Neural crest cell (in vitro differentiated cells): ENCODE measurements around the gene ADD1. TPM values are rescaled to one million over a fixed set of nuclear protein-coding genes. Genes with fewer than 3 reads are reported as not detected.

Experiments used
- DNase-seq: peaks from one replicate; pipeline ENCODE4 v3.0.0; 2021; ENCODE audit warnings: low read depth, mixed read lengths, low spot score
- H3K27ac Mint-ChIP-seq: one replicate; pipeline ENCODE4 v1.8.0; 2021; ENCODE audit warnings: mild to moderate bottlenecking, mixed read lengths; ENCODE audit not compliant: unreplicated experiment
- H3K27me3 Mint-ChIP-seq: 2 replicates; pipeline ENCODE4 v1.8.0; 2021; ENCODE audit warnings: low read depth, mild to moderate bottlenecking, mixed read lengths
- H3K36me3 Mint-ChIP-seq: 2 replicates; pipeline ENCODE4 v1.8.0; 2021; ENCODE audit warnings: low read depth, mild to moderate bottlenecking, mixed read lengths
- H3K4me1 Mint-ChIP-seq: 2 replicates; pipeline ENCODE4 v1.8.0; 2021; ENCODE audit warnings: mixed read lengths
- H3K4me3 Mint-ChIP-seq: one replicate; pipeline ENCODE4 v1.8.0; 2021; ENCODE audit warnings: mild to moderate bottlenecking, mixed read lengths
- H3K9me3 Mint-ChIP-seq: 2 replicates; pipeline ENCODE4 v1.8.0; 2021; ENCODE audit warnings: mixed read lengths
- total RNA-seq: library from RNA; stranded (reverse); gene quantifications from 2 replicates; pipeline ENCODE4 v1.2.1, GENCODE V29; 2021
- TF ChIP-seq, protein P1 (sequence below): fragments of 200-600 bp; sonication (generic); conservative IDR thresholded peaks from 2 replicates; pipeline ENCODE4 v1.5.0; 2021; ENCODE audit warnings: antibody characterized with exemption, mild to moderate bottlenecking

Gene ADD1
- total RNA-seq, 1 donor from 2014 or later, result 230 TPM

- Mint-ChIP-seq H3K36me3 (no peaks in the 10 kb centered on the region), H3K9me3 (no peaks in the 10 kb centered on the region)
- DNase-seq, result no peak
Observed at GRCh38 chr4:2796849-2797544, 46.6 kb upstream of the ADD1 start.

GRCh38 chr4:2797545-2798305, 45.9 kb upstream of the ADD1 start:
- Mint-ChIP-seq H3K27me3 (peaks cover 13% of the 10 kb centered on the region), H3K4me3 (no peak overlapping the region), H3K9me3 (no peaks in the 10 kb centered on the region), H3K4me1 (peaks cover 19% of the 10 kb centered on the region), H3K36me3 (no peaks in the 10 kb centered on the region), H3K27ac (no peak overlapping the region)
- DNase-seq, result no peak
- TF ChIP-seq, protein P1, sequence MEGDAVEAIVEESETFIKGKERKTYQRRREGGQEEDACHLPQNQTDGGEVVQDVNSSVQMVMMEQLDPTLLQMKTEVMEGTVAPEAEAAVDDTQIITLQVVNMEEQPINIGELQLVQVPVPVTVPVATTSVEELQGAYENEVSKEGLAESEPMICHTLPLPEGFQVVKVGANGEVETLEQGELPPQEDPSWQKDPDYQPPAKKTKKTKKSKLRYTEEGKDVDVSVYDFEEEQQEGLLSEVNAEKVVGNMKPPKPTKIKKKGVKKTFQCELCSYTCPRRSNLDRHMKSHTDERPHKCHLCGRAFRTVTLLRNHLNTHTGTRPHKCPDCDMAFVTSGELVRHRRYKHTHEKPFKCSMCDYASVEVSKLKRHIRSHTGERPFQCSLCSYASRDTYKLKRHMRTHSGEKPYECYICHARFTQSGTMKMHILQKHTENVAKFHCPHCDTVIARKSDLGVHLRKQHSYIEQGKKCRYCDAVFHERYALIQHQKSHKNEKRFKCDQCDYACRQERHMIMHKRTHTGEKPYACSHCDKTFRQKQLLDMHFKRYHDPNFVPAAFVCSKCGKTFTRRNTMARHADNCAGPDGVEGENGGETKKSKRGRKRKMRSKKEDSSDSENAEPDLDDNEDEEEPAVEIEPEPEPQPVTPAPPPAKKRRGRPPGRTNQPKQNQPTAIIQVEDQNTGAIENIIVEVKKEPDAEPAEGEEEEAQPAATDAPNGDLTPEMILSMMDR, result no peak

More at GRCh38 chr4:2796849-2797544, 46.6 kb upstream of the ADD1 start:
- H3K27me3 Mint-ChIP-seq, result peaks cover 13% of the 10 kb centered on the region
- no peak overlapping the region for H3K27ac Mint-ChIP-seq
- H3K4me1 Mint-ChIP-seq, result peaks cover 19% of the 10 kb centered on the region
- TF ChIP-seq, protein P1, result no peak
- peak overlapping the region; percentile 27 for H3K4me3 Mint-ChIP-seq

DNA sequence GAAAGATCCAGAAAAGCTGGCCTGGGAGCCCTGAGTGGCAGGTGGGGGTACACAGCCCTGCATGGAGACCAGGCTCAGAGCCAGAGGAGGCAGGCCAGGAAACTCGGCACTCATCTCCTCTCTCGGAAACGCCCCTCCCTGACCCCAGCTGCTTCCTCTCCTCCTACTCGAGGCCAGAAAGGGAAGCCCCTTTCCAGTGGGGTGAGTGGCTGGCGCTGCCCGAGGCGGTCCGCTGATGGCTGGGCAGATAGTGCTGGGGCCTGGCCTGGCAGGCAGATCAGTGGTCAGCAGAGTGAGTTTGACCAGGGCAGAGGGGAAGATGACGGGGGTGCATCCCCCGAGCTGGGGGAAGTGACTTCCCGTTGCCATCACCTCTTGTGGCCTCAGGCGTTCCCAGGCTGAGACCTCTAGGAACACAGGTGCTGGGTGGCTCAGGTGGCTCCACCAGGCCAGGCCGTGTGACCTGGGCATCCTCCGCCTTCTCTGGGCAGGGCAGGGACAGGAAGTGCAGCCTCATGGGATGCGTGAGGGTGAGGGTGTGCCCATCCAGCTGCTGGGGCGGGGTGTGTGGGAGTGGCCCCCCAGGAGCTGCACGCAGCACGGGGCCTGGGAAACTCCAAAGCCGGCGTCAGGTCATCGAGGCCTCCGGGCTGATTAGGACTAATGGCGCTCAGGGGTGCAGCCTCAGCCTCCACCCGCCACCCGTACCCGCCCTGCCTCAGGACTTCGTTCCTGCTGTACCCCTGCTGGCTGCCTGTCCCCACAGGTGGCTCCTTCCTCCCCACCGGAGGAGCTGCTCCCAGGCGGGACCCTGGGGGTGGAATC, 45.0 kb upstream of the ADD1 start:
- H3K4me1 Mint-ChIP-seq, result peaks cover 19% of the 10 kb centered on the region
- DNase-seq, result no peak
- no peak overlapping the region for H3K4me3 Mint-ChIP-seq

DNA sequence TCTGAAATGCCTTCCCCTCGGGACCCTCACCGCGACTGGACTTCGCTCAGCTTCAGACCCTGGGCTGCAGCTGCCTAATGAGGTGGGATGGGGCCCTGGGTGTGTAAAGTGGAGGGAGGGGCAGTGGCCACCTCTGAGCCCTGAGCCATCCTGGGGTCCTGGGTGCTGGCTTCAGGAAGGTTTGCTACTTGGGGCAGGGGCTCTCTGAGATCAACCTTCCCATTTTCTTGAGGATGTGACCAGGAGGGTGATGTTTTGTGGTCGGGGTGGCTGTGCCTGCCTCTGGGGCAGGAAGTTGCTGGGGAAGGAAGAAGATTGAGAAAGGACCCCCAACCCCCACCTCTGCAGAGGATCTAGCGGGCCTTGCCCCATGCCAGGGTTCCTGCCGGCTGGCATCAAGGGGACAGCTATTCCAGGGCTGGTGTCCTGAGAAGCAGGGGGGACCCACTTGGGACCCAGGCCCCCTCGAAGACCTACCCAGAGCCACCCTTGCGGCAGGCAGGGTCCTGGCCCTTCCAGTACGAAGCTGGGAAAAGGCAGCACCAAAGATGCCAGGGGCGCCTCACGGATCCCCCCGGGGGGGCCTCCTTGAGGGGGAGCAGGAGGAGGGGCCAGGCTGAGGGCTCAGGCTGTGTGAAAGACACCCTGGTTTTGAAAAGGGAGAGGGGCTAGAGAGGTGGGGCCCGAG, 44.3 kb upstream of the ADD1 start:
- Mint-ChIP-seq H3K4me3 (no peak overlapping the region), H3K9me3 (no peaks in the 10 kb centered on the region), H3K4me1 (peaks cover 19% of the 10 kb centered on the region), H3K27ac (no peak overlapping the region), H3K27me3 (peaks cover 4% of the 10 kb centered on the region), H3K36me3 (no peaks in the 10 kb centered on the region)
- DNase-seq, result no peak
- TF ChIP-seq, protein P1, result no peak

More for the DNA sequence above, 45.0 kb upstream of the ADD1 start:
- H3K9me3 Mint-ChIP-seq, result no peaks in the 10 kb centered on the region
- peaks cover 11% of the 10 kb centered on the region for H3K27me3 Mint-ChIP-seq
- TF ChIP-seq, protein P1, result no peak
- H3K36me3 Mint-ChIP-seq, result no peaks in the 10 kb centered on the region
- no peak overlapping the region for H3K27ac Mint-ChIP-seq
